ENCODE results near the gene NEURL1B.
"Not testable (repeated sequence)": the region's sequence is repeated elsewhere in the genome, so short reads cannot be mapped to it uniquely, and the experiment has no call there.

The NEURL1B gene

DNA sequence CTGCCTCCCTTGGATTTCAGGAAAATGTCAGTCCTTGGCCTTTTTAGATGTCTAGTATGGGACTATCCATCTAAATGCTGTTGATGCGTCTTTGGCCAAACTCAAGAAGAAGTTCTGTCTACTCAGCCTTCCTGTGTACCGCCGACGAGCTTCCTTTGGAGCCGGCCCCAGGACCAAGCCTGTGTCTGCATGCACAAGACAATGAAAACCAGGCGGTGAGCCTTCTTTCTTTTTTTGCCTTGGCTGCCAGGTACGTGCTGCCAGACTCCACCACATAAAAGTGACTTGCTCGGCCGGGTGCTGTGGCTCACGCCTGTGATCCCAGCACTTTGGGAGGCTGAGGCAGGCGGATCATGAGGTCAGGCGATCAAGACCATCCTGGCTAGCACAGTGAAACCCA is 6.0 kb upstream of the NEURL1B start:
- no peak for DNase-seq

DNA sequence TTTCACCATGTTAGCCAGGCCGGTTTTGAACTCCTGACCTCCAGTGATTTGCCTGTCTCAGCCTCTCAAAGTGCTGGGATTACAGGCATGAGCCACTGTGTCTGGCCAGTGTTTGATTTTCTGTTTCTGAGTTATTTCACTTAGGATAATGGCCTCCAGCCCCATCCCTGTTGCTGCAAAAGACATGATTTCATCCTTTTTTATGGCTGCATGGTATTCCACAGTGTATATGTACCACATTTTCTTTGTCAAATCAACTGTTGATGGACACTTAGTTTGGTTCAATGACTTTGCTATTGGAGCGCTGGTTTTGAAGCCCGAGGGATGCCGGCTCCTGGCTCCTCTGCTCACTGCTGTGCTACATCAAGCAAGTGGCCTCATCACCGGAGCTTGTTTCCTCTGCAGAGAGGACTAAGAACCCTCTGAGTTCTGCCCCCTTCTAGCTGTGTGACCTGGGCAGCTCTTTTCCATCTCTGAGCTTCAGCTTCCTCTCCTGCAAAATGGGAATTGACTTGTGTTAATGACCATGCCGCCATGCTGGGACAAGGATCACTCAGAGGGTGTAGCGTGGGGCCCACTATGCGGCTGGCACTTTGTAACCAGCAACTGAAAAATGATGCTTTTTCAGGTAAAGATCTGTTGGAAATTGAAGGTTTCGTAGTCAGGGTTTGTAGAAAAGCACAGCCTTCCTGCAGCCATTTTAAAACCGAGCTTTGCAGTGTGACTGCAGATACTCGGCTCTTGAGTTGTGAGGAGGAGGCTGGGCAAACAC is 4.6 kb upstream of the NEURL1B start:
- DNase-seq: no peak

DNA sequence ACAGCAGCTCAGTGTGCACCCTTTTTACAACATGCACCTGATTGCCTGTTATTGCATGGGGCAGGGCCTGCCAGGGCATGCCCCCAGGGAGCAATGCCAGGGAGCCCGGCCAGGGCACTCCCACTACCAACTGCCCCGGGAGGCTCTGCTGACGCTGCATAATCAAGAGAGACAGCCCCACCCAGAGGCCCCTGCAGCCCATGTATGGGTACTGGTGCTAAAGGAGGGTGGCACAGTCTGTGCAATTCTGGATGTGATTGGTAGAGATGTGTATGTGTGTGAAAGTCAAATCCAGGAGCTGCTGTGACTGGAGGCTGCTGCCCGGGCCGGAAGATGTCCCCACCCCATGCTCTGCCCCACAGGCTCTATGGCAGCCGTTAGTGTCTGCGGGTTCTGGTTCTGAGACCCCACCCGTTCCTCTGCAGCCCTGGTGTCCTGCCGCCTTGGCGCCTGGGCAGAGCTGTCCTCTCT is 3.9 kb upstream of the NEURL1B start:
- no peak for DNase-seq

DNA sequence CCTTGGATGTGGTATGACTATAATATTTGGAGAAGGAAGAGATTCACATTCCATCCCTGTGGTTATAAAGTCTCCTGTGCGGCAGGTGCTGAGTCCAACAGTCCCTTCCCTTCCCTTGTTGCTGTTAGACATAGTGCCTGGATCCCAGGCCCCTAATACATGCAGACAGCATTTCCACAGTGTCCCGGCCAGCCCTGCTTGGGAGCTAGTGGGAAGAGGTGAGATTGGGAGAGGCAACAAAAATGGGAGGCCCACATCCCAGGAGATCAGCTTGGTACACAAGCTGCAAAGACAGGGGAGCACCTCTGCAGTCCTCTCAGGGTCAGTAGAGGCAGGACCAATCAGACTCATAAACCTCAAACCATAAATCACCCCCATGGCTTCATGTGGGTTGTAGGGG is 3.3 kb upstream of the NEURL1B start:
- no peak for DNase-seq

DNA sequence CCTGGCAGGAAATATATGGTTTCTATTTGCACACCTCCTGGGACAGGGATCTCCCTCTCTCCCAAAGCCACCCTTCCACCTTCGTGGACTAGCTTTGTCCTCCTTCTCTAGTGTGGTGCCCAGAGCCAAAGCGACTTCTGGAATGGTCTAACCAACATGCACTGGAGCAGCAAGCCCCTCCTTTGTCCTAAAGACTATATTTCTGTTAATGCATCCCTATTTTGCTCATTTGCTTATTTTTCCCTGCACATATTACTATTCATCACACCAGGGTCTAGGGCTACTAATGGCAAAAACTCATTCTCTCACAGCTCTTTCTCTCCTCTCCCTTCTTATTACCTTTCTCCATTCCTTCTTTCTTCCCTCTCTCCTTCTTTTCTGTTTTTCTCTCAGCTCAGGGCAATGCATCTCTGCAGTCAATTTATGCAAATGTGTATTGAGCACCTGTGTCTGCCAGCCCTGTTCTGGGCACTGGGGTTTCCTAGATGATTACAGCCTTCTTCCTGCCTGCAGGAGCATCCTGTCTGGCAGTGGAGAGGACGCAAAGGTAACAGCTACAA is 2.8 kb upstream of the NEURL1B start:
- DNase-seq: no peak

DNA sequence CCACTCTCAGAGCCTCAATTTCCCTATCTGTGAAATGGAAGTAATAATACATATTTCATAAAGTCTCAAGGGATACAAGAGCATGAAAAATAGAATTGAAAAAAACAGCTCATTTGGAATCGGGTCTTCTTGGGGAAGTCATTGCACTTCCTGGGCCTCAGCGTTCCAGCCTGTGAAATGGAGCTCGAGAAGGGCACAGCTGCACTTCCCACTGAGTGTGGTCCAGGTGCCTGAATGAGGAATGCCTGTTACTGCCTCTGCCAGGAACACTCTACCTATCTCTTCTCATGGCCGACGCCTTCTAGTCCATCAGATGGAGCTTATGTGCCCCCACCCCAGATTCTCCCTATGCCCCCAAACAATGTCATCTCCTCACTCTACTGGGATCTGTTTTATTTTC is 924 bp upstream of the NEURL1B start:
- no peak for DNase-seq

DNA sequence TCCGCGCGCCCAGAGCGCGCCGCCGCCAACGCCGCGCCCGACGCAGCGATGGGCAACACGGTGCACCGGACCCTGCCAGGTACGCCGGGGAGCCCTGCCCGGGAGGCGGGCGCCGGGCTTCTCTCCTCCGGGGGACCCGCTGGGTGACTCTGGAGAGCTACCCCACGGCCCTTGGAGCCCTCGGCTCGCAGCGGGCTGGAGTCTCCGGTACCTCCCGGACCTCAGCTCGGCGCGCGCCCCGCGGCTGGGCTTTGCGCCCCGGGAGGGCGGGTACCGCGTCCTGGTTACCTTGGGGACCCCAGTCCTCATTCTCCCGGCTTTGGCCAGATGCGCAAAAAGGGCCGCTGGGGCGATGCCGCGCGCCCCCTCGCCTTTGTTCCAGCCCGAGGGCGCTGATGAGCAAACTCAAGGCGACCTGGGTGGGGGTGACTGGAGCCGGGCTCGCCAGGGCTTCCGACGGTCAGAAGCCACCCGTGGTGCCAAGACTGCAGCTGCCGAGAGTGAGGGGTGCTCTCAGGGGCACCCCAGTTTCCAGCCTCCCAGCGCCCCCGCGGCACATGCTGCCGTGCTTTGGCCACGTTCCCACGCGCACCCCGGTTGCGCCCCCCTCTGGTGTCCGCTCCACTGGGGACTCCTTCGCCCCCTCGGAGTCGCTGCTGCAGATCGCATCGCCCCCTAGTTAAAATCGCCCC is 442 bp downstream of the NEURL1B start:
- DNase-seq: no peak

DNA sequence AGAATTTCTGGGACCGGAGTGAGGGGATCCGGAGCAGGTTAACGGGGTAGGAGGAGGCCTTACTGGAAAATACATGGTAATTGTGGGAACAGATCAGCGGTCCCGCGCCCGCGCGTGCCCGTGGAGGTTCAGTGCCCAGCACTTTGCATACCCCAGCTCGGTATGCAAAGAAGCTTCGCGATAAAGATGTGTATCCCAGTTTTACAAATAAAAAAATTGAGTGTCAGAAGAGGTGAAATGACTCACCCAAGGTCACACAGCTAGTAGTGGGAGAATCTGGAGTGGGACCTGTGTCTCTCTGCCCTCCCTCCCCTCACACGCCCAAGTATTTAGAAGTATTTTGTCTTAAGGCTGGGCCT is 967 bp downstream of the NEURL1B start:
- no peak for DNase-seq

DNA sequence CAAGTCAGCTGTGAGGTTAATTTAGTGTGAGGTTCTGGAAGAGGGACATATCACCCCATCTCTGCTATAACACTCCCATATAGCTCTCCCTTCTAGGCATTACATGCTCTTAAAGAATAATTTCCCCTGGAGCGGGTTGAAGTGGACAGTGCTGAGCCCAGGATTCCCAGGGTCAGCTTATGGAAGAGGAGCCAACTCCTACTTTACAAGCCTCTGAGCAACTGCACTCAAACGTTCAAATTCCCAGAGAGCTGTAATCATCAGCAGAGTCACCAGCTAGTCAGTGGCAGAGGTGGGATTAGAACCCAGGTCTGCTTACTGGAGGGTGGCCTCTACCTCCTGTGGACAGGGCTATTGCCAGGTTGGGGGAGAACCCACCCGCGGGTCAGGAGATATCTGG is 1.4 kb downstream of the NEURL1B start:
- no peak for DNase-seq

DNA sequence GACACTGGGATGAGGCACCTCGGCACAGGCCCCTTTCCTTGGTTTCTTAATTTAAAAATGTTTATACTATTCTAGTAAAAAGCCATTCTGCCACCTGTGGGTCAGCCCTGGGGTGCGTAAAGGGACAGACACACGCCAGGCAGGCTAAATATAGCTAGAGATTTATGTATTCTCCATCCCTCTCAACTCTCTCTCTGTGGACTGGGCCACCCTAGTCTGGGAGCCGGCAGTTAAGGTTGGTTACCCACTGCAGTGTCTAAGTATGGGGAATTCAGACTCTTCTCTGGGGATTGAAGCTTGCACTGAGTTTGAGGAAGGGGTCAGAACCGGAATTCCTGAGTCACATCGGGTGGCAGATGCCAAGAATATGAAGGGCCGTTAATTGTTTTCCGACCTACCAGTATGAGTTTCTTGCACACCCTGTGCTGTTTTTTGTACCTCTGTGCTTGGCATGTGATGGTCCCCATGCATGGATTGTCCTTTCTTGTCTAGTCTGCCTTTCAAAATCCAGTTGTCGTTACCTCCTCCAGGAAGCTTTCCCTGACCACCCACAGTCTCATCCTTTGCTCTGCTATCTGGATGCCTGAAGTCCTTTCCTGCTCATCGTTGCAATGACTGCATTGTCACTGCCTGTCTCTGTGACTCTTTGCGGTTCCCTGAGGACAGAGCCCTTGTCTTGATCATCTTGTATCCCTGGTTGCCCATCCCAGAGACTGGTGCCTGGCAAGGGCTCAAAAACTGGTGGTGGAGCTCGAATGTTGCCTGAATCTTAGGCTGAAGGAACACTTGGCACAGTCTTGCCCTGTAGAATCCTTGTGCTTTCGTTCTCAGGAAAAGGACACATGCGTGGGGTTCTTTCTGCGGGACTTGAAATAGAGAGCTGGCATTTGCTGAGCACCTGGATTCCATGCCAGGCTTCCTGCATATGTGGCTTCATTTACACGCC is 2.1 kb downstream of the NEURL1B start:
- DNase-seq: no peak

DNA sequence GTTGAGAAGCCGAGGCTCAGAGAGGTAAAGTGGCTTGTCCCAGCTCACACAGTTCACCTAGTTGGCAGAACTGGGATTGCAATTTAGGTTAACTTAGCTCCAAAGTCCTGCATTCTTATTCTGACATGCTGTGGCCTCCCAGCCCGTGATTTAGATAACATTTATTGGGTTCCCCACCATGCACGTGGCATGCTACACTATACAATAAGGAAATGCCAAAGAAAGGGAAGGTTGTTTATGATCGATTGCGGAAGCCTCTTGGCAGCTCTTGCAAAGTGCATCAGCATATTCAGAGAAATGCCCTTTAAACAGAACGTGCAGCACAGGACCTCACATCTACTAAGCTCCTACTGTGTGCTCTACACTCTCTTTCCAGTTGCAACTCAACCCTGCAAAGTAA is 3.2 kb downstream of the NEURL1B start:
- no peak for DNase-seq

DNA sequence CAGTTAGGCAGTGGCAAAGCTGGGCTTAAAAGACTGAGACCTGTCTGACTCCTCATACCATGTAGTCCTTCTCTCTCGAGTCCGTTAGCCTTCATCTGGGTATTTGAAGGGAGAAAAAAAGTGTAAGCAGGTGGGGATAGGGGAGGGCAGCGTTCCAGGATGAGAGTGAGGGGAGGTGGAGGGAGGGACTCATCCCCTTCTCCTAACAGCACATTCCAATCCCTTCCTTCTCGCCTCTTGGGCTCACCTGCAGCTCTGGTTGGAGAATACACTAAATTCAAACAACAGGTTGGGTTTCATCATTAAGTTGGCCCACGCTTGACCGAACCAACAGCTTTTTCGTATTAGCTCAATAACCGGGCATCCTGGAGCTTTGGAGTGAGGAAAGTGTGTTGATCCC is 3.6 kb downstream of the NEURL1B start:
- DNase-seq: no peak

DNA sequence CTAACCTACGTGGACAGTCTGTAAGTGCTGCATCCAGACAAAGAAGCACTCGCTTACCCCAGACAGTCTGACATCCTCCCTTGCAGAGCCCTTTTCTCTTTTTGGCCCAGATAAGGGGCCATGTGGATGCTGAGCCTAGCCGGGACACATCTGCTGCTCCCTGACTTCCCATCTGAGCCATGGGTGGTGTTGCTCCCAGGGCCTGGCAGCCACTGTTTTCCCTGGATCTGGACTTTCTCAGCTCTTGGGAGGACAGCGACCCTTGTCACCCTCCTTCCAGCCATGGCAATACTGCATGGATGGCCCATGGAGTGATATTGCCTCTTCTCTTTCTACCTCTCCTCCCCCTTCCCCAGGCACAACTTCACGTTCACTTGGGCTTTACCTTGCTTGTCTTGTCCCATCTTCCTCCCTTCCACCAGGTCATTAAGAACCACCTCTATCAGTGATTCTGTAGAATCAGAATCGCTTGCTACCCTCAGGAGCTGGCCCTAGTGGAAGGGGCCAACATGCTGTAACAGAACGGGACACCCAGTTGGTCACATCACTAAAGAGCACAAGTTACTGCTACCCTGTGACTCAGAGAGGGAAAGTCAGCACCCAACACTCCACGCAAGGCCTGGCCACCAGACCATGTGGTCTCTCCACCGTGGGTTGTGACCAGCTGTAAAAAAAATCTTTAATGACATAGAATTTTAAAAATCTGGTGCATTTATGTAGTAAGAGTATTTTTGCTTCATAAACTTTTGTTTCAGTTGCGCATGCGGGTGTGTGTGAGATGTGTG is 4.4 kb downstream of the NEURL1B start:
- DNase-seq: no peak

DNA sequence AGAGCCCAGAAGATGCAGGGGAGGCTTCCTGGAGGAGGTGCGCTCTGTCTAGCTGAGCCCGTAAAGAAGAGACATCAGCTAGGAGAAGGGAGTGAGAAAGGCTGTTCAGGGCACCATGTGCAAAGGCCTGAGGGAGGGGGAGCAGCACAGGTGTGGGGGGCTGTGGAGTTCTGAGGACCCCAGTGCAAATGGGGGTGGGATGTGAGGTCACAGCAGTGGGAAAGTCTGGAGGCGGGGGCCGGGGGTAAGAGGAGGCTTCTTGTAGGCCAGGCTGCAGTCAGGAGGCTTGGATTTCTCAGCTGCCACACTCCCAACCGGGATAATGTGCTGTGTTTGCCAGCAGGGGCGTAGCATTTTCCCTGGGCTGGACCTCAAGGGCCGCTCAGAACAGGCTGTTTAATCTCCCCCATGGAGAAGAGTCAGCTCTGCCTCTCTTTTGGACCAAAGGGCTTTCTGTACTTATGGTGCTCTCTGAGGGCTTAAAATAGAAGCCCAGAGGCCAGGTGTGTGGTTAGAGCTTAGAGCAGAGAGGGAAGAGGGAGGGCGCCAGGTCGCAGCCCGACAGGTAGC is 5.7 kb downstream of the NEURL1B start:
- no peak for DNase-seq

DNA sequence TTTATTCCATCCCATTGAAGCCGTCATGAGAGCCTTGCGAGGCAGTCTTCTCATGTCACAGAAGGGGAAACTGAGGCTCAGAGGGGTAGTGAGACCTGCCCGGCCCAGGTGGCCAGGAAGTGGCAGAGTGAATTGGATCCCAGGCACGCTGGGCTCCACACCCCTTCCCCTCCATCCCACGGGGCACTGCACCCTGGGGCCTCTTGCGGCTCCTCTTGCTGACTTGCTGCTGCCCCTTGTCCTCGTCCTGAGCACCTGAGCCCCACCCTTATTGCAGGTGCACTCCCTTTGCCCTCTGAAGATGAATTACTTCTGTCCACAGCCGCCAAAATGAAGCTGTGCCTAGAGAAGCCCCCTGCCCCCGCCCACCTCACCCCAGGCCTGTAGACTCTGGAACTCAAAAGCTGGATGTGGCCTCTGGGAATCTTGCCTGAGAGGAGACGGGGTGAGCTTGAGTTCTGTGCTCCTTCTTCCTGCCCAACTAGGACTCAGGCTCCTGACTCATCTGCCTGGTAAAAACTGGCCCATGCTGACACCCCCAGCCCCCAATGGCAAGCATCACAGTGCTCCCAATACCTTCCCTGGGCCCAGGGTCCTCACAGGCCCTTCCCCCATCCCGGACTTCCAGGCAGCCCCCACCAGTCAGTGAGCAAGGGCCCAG is 6.4 kb downstream of the NEURL1B start:
- DNase-seq: no peak

DNA sequence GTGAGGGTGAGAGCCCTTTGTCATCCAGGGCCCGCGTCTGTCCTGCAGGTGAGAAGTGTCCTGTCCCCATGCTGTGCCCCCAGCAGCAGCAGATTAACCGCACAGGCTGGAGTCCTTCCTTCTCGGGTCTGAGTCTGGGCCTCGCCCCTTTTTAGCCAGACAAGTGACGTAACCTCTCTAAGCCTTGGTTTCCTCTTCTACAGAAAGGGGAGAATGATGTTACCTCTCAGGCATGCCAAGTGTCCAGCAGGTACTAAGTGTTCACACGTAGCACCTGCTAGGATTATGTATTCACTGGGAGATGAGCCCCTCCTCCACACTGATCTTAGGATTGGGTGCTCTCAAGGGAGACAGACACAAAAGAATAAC is 6.9 kb downstream of the NEURL1B start:
- no peak for DNase-seq

DNA sequence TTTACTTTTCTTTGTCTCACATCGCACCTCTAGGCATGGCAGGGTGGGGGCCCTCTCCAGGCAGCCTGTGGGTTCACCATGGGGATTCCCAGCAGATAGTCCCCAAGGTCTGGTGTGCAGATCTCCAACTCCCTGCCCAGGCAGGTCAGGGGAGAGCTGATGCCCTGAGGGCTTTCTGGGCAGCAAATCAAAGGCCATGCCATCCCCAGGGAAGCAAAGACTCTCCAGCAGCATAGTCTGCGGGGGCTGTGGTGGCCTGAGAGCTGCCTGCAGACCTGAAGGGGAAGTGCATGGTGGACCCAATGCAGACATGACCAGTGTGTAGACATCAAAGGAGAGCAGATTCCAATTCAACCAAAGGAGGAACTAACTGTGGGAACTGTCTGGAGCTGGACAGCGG is 7.7 kb downstream of the NEURL1B start:
- no peak for DNase-seq

DNA sequence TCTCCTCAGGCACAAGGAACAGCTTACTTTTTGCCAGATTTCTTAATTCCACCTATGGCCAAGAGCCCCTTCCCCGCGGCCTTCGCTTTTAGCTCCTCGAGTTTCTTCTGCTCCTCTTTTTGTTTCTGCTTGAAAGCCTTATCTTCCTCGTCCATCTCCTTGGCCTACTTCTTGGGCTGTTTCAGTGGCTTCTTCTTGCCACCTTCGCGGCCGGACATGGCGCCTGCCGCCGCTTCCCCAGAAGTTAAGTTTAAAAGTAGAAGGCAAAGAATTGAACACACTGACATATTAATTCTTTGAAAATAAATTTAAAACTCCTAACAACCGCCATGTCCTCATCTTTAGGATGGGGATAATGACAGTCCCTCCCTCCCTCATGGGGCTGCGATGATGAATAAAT is 15.4 kb downstream of the NEURL1B start:
- DNase-seq: not testable (repeated sequence)

DNA sequence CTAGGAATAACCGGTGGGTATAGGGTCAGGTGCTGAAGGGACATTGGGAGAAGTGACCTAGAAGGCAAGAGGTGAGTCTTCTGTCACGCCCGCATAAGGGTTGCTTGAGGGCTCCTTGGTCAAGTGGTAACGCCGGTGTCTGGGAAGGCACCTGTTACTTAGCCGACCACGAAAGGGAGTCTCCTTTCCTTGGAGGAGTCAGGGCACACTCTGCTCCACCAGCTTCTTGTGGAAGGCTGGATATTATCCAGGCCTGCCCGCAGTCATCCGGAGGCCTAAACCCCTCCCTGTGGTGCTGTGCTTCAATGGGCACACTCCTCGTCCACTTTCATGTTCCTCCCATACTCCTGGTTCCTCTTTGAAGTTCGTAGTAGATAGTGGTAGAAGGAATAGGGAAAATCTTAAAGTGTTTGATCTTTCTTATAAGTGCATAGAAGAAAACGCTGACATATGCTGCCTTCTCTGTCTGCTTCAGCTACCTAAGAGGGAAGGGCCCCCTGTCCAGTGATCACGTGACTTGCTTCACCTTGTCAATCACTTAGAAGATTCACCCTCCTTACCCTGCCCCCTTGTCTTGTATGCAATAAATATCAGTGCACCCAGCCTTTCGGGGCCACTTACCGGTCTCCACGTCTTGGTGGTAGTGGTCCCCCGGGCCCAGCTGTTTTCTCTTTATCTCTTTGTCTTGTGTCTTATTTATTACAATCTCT is 16.6 kb downstream of the NEURL1B start:
- not testable (repeated sequence) for DNase-seq

DNA sequence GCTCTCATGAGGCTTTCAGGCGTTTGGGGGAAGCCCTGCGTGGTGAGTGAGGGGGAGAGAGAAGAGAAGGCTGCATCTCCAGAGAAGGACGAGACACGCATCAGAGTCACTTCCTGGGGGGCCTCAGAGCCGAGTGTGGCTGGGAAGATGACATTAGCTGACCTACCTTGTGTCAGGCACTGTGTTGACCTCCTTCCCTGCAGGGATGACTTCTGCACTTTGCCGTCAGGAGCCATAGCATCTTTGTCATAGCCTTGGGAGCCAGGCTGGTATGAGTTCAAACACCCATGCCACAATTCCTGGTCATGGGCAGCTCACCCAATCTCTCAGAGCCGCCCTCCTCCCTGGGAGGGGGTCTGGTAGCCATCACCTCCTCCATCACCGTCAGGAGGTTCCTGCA is 17.3 kb downstream of the NEURL1B start:
- DNase-seq: no peak

DNA sequence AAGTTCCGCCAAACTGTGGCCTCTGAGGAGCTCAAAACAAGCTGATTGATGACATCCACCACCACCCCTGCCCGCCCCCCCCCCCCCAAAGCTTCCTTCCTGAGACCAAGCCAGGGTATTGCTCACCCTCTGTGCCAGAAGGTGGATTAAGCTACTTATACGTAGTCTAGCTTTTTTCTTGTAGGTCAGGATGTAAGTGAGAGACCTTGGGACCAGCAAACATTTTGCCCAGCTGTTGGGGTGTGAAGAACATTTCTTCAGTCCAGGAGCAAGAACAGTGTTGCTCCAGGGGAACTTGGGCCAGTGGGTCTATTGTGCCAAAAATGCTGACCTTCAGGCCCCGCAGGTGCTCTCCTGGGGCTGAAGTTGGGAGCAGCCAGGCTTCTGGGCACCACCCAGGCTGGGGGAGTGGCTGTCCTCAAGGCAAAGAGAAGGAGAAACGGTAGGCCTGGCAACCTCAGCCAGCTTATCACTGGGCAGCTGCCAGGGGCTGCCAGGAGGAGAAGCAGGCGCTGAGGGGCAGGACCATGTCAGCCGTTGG is 18.0 kb downstream of the NEURL1B start:
- DNase-seq: no peak

Data from CD4-positive, alpha-beta T cell treated with Interleukin-4 for 1 hour (primary cell).